ENCODE measurements around the gene TSPAN9.

TSPAN9 gene

GRCh38 chr12:3103806-3104205 is 26.6 kb downstream of the TSPAN9 start:
- no peak for DNase-seq

- no peak for DNase-seq
These were observed 28.7 kb downstream of the TSPAN9 start for GRCh38 chr12:3105690-3106479.

GRCh38 chr12:3106579-3106978 is 29.4 kb downstream of the TSPAN9 start:
- DNase-seq: no peak

- no peak for DNase-seq
These were observed 29.9 kb downstream of the TSPAN9 start for GRCh38 chr12:3107071-3107583.

GRCh38 chr12:3107954-3108353 is 30.8 kb downstream of the TSPAN9 start:
- no peak for DNase-seq

- DNase-seq: no peak
These were observed 33.4 kb downstream of the TSPAN9 start for GRCh38 chr12:3110578-3110977.

GRCh38 chr12:3113671-3114325 is 36.6 kb downstream of the TSPAN9 start:
- DNase-seq: no peak

- DNase-seq: no peak
These were observed 37.5 kb downstream of the TSPAN9 start for GRCh38 chr12:3114671-3115070.

GRCh38 chr12:3115078-3115477 is 37.9 kb downstream of the TSPAN9 start:
- DNase-seq: no peak

- DNase-seq: no peak
These were observed 39.1 kb downstream of the TSPAN9 start for GRCh38 chr12:3116106-3116844.

GRCh38 chr12:3117144-3117581 is 40.0 kb downstream of the TSPAN9 start:
- no peak for DNase-seq

GRCh38 chr12:3117591-3118015 is 40.4 kb downstream of the TSPAN9 start:
- DNase-seq: no peak

GRCh38 chr12:3119192-3119755 is 42.1 kb downstream of the TSPAN9 start:
- no peak for DNase-seq

GRCh38 chr12:3119756-3120601 is 42.8 kb downstream of the TSPAN9 start:
- no peak for DNase-seq

GRCh38 chr12:3120701-3121100 is 43.5 kb downstream of the TSPAN9 start:
- DNase-seq: no peak

- no peak for DNase-seq
These were observed 45.9 kb downstream of the TSPAN9 start for GRCh38 chr12:3122841-3123678.

- no peak for DNase-seq
These were observed 46.5 kb downstream of the TSPAN9 start for GRCh38 chr12:3123729-3124128.

- no peak for DNase-seq
These were observed 47.7 kb downstream of the TSPAN9 start for GRCh38 chr12:3124917-3125316.

GRCh38 chr12:3125674-3126073 is 48.5 kb downstream of the TSPAN9 start:
- DNase-seq: no peak

GRCh38 chr12:3127832-3128231 is 50.7 kb downstream of the TSPAN9 start:
- DNase-seq: no peak
